Cerebellar nuclear complex (tissue), 1 donor: ENCODE data around the gene ADAMTS18.
A peak's percentile ranks its signal among the peaks of the same experiment; 100 is the strongest.
"Not testable (repeated sequence)": the region's sequence is repeated elsewhere in the genome, so short reads cannot be mapped to it uniquely, and the experiment has no call there.

Experiments used
- DNase-seq, 2 experiments: peaks; one replicate each; lab custom pipeline; 2025; lab: John Stamatoyannopoulos, UW

ADAMTS18 gene, protein sequence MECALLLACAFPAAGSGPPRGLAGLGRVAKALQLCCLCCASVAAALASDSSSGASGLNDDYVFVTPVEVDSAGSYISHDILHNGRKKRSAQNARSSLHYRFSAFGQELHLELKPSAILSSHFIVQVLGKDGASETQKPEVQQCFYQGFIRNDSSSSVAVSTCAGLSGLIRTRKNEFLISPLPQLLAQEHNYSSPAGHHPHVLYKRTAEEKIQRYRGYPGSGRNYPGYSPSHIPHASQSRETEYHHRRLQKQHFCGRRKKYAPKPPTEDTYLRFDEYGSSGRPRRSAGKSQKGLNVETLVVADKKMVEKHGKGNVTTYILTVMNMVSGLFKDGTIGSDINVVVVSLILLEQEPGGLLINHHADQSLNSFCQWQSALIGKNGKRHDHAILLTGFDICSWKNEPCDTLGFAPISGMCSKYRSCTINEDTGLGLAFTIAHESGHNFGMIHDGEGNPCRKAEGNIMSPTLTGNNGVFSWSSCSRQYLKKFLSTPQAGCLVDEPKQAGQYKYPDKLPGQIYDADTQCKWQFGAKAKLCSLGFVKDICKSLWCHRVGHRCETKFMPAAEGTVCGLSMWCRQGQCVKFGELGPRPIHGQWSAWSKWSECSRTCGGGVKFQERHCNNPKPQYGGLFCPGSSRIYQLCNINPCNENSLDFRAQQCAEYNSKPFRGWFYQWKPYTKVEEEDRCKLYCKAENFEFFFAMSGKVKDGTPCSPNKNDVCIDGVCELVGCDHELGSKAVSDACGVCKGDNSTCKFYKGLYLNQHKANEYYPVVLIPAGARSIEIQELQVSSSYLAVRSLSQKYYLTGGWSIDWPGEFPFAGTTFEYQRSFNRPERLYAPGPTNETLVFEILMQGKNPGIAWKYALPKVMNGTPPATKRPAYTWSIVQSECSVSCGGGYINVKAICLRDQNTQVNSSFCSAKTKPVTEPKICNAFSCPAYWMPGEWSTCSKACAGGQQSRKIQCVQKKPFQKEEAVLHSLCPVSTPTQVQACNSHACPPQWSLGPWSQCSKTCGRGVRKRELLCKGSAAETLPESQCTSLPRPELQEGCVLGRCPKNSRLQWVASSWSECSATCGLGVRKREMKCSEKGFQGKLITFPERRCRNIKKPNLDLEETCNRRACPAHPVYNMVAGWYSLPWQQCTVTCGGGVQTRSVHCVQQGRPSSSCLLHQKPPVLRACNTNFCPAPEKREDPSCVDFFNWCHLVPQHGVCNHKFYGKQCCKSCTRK (N-terminal part only)

GRCh38 chr16:77434530-77435271 lies at the start of gene ADAMTS18:
Gene ADAMTS18, minus strand, starts transcription at chr16:77435034. Its CDS starts 339 bp downstream, at chr16:77434695.
- DNase-seq, result no peak

DNA sequence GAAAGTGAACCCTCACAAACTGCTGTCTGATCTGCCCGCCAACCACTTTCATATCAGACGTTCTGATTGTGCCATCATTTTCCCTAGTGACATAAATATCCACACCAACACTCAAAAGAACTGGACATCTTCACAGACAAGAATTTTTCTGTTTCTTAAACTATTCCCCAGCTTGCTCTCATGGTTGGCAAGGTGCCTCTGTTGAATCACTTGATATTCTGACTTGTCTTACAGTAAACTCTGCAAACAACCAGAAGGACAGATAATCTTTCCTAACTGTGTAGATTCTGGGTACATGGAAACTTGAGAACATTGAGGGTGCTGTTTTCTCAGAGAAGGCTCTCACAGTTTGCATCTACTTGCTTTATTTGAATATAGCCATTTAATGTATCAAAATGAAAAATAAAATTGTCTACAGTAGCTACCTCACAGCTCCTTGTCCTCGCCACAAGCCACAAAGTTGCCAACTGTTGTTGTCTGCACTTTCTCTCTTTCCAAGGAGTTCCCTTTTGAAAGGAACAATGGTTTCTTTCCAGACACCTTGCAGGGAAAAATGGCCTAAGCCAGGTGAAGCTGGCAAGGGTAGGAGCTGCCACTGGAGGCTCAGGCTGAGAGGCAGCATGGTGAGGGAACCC lies 46.0 kb upstream of the ADAMTS18 start:
- no peak for DNase-seq

DNA sequence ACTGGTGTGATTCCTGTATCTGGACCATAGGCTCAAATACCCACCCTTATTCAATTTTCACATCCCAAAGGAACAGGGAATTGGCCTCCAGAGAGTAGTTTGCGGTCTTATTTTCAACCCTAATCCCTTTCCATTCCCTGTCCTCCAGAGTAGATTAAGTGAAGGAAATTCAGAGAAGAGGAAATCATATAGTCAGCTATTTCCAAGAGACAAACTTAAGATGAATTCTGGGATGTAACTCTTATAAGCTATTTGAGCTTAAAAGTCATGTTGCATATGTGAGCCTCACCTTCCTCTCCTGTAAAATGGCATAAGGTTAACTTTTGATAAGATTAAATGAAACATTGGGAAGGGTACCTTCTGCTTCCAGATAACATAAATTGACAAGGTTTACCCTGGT lies 37.4 kb upstream of the ADAMTS18 start:
- no peak for DNase-seq

DNA sequence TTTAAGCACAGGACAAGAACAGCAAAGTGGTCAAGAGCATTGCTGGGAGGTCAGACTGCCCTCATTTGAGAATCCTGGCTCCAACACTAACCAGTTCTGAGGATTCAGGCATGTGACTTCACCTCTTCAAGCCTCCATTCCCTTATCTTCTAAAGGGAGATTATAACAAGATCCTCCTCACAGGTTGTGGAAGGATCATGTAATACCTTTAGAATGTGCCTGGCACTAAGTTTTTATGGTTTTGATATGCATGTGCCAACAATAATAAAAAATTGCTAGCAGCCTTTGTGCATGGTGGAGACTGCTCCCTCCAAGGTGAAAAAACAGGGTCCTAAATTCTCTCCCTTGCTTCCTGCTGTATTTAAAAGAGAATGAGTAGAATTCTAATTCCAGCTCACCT lies 36.0 kb upstream of the ADAMTS18 start:
- DNase-seq, result no peak

DNA sequence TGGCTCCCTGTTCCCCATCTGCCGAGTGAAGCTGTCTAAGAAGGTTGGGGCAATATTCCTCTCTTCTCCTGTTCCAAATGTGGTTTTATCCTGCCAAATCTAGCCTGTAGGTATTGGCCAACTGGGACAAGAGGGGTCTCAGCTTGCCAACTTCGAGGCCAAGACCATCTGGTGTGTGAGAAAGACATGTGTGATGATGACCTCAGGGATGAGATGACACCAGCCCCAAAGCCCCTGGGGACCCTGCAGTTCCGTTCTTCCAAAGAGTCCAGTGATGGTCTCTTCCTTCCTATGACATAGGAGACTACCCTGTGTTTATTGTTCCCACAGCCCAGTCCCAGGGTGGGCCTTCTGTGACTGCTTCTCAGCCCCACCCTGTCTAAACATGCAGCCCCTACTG lies 34.8 kb upstream of the ADAMTS18 start:
- peak; percentile 95 to 100 for DNase-seq

- peak in 1 of 2 experiments; percentile 50 for DNase-seq
These were observed 34.0 kb upstream of the ADAMTS18 start for GRCh38 chr16:77468831-77469230.

- DNase-seq, result no peak
These were observed 33.0 kb upstream of the ADAMTS18 start for GRCh38 chr16:77467821-77468335.

DNA sequence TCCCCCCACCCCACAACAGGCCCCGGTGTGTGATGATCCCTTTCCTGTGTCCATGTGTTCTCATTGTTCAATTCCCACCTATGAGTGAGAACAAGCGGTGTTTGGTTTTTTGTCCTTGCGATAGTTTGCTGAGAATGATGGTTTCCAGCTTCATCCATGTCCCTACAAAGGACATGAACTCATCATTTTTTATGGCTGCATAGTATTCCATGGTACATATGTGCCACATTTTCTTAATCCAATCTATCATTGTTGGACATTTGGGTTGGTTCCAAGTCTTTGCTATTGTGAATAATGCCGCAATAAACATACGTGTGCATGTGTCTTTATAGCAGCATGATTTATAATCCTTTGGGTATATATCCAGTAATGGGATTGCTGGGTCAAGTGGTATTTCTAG lies 28.8 kb upstream of the ADAMTS18 start:
- not testable (repeated sequence) for DNase-seq

- DNase-seq, result no peak
These were observed 28.1 kb upstream of the ADAMTS18 start for GRCh38 chr16:77462894-77463293.

- DNase-seq, result no peak
These were observed 24.9 kb upstream of the ADAMTS18 start for GRCh38 chr16:77459534-77460254.

- no peak for DNase-seq
These were observed 22.2 kb upstream of the ADAMTS18 start for GRCh38 chr16:77457046-77457445.

- DNase-seq, result no peak
These were observed 17.4 kb upstream of the ADAMTS18 start for GRCh38 chr16:77452243-77452642.

- DNase-seq, result no peak
These were observed 16.1 kb upstream of the ADAMTS18 start for GRCh38 chr16:77450790-77451487.

- no peak for DNase-seq
These were observed 14.4 kb upstream of the ADAMTS18 start for GRCh38 chr16:77449208-77449607.

GRCh38 chr16:77445324-77445723 lies 10.5 kb upstream of the ADAMTS18 start:
- DNase-seq, result no peak

DNA sequence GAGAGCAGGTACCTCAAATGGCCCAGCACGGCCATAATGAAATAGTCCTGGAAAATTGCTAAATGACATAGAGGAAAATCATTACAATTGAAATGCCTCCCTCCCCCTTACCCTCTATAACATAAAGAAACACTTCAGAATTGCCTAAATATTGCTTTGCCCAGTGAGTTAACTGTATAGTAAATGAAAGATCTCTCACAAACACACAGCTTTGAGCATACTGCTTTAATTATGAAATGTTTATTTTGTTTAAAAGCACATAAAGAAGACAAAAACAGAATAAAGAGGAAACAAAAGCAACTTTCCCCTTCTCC lies 9.3 kb upstream of the ADAMTS18 start:
- no peak for DNase-seq

- no peak for DNase-seq
These were observed 8.7 kb upstream of the ADAMTS18 start for GRCh38 chr16:77443357-77444146.

DNA sequence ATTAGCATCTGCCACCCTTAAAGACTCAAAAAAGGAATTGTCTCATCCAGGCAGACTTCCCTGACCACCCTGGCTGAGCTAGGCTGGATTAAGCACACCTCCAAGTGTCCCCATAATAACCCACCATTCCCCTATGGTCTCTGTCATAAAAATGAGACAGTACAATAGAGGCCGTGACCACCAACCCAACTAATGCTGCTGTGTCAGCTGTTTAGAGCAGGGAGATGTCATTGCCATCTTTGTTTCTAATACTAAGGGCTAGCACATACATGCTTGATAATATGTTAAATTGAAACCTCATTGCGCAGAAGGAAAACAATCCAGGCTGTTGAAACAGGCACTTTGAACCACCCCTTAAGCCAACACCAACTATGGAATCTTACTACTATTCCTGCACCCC lies 7.2 kb upstream of the ADAMTS18 start:
- DNase-seq, result no peak

GRCh38 chr16:77439106-77439505 lies 4.3 kb upstream of the ADAMTS18 start:
- DNase-seq, result no peak
